ENCODE data around the gene UGT2B15. TPM values are rescaled to one million over a fixed set of nuclear protein-coding genes. Genes with fewer than 3 reads are reported as not detected.

UGT2B15 gene
- total and polyA plus RNA-seq, 11 donors = not detected

GRCh38 chr4:68617003-68617698 is 53.3 kb downstream of the UGT2B15 start:
- ATAC-seq (no peak), DNase-seq (no peak)
- intact Hi-C loops (cut with DNase I) = no loop called here
- Histone ChIP-seq H3K4me1 (no peaks in the 10 kb centered on the region), H3K36me3 (no peaks in the 10 kb centered on the region), H3K9me3 (no peaks in the 10 kb centered on the region), H3K4me3 (no peak overlapping the region), H3K27ac (no peak overlapping the region), H3K27me3 (no peaks in the 10 kb centered on the region)
- TF ChIP-seq POLR2A (IDR thresholded peaks at IDR 0.05) (no peak), CTCF (IDR thresholded peaks at IDR 0.05) (no peak)

DNA sequence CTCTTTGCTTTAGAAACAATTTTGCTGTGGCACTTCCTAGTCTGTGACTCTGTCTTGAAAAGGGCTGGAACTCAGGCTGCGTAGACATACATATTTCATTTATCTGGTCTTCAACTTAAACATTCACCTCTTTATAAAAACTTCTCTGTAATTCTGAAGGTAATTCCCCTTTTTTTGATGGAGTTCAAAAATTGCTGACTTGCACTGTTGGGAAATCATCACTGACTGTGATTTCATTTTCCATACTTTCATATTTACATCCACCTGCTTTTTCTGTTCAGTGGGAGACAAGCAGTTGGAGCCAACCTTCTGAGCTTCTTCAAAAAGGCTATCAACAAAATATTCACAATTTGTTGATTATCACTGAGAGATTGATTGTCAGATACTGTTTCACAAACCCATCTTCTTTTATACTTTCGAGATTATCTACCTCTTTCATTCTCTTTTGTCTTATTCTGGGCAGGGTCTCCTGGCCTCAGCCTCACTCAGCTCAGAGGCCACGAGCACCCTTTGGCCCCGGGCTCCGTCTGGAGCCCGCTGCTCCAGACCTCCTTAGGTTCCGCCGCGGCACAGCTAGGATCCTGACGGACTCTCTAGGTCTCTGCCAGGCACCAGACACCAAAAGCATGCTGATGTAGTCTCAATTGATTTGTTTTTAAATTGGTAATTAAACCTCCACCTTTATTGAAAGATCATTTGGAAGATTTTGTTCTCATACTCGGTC is 54.6 kb downstream of the UGT2B15 start:
- 91 to 92% methylated on average over 11 of the region's 11 CpGs; no CpG with 5 or more reads in 2 of the 4 donors for WGBS, 4 donors
- H3K27me3 ChIP-seq = no peaks in the 10 kb centered on the region
- ATAC-seq = no peak
- H3K4me3 ChIP-seq = no peak overlapping the region
- H3K4me1 ChIP-seq = no peaks in the 10 kb centered on the region
- no peaks in the 10 kb centered on the region for H3K36me3 ChIP-seq
- intact Hi-C loops (cut with DNase I) = no loop called here
- no peak overlapping the region for H3K27ac ChIP-seq
- DNase-seq = no peak
- TF ChIP-seq POLR2A (IDR thresholded peaks at IDR 0.05) (no peak), CTCF (IDR thresholded peaks at IDR 0.05) (no peak)
- H3K9me3 ChIP-seq = no peaks in the 10 kb centered on the region

DNA sequence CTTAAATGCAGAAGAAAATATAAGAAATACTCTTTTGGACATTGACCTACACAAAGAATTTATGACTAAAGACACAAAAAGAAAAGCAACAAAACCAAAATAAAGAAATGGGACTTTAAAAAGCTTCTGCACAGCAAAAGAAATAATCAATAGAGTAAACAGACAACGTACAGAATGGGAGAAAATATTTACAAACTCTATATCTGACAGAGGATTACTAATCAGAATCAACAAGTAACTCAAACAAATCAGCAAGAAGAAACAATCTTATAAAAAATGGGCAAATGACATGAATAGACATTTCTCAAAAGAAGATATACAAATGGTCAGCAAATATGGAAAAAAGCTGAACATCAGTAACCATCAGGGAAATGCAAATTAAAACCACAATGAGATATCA is 56.7 kb downstream of the UGT2B15 start:
- Histone ChIP-seq H3K27ac (no peak overlapping the region), H3K4me1 (no peaks in the 10 kb centered on the region), H3K4me3 (no peak overlapping the region), H3K27me3 (no peaks in the 10 kb centered on the region), H3K9me3 (no peaks in the 10 kb centered on the region), H3K36me3 (no peaks in the 10 kb centered on the region)
- TF ChIP-seq POLR2A (IDR thresholded peaks at IDR 0.05) = no peak
- no peak for TF ChIP-seq CTCF (IDR thresholded peaks at IDR 0.05)
- WGBS, 4 donors = 39 to 54% methylated on average over 1 of the region's 1 CpG; no CpG with 5 or more reads in 2 of the 4 donors
- intact Hi-C loops (cut with DNase I) = no loop called here
- DNase-seq (no peak), ATAC-seq (no peak)

DNA sequence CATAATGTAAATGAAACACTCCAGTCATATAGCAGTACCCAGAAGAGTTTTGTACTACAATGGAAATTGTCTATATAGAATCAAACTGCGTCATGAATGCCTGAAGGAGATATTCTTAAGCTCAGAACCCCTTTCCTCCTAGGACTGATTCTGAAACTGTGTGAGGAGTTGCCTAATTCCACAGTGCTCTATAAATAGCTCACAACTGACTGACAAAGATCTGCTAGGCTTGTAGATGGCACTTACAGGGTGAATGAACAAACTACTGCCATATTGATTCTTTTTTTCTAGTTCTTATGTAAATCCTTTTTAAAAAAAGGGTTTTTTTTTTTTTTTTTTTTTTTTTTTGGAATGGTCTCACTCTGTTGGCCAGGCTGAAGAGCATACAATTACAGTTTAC is 64.2 kb downstream of the UGT2B15 start:
- ATAC-seq = no peak
- Histone ChIP-seq H3K4me3 (no peak overlapping the region), H3K27ac (no peak overlapping the region), H3K4me1 (no peaks in the 10 kb centered on the region), H3K36me3 (no peaks in the 10 kb centered on the region), H3K9me3 (peaks cover 0 to 5% (median 0%) of the 10 kb centered on the region in 12 donors), H3K27me3 (no peaks in the 10 kb centered on the region)
- 80 to 83% methylated on average over 1 of the region's 1 CpG; no CpG with 5 or more reads in 2 of the 4 donors for WGBS, 4 donors
- intact Hi-C loops (cut with DNase I) = no loop called here
- TF ChIP-seq POLR2A (IDR thresholded peaks at IDR 0.05) (no peak), CTCF (IDR thresholded peaks at IDR 0.05) (no peak)
- no peak for DNase-seq

All from heart left ventricle (tissue), 16 donors.